Pancreas (tissue), 10 donors: ENCODE results near the gene ACOXL. TPM values are rescaled to one million over a fixed set of nuclear protein-coding genes. Genes with fewer than 3 reads are reported as not detected.

Experiments
- ATAC-seq, 4 donors: fragments of 200-7000 bp; cut with Tn5 transposase; one replicate each; pipeline versions ENCODE4 v1.8.0 to v1.9.1; 2020; ENCODE audit warnings: mild to moderate bottlenecking in 4 of 4, moderate library complexity in 4 of 4
- DNase-seq, 6 donors: peaks; one replicate each; pipeline ENCODE4 v3.0.0-alpha.2; 2020
- FAIRE-seq: peaks from 2 replicates; lab custom pipeline; 2012; peaks lifted over from hg19 to GRCh38; lab: Jason Lieb, UNC
- H3K27ac ChIP-seq, 4 donors: fragments of 200-600 bp; sonication (generic); 1 replicate in 3 of 4; 2 replicates in 1 of 4; pipeline versions ENCODE4 v1.5.0 to v1.8.0; 2020
- H3K27me3 ChIP-seq, 4 donors: fragments of 200-600 bp; one replicate each; pipeline ENCODE4 v1.8.0; 2021
- H3K36me3 ChIP-seq, 3 donors: fragments of 200-600 bp; sonication (generic) in 1 of 3; one replicate each; pipeline versions ENCODE4 v1.5.0 to v1.8.0; 2020 to 2021
- H3K4me1 ChIP-seq, 3 donors: fragments of 200-600 bp; one replicate each; pipeline ENCODE4 v1.8.0; 2021
- H3K4me3 ChIP-seq, 4 donors: fragments of 200-600 bp; sonication (generic) in 2 of 4; one replicate each; pipeline versions ENCODE4 v1.5.0 to v1.8.0; 2020 to 2021
- H3K9me3 ChIP-seq, 4 donors: fragments of 200-600 bp; one replicate each; pipeline ENCODE4 v1.8.0; 2021
- WGBS, 2 donors: extraction: QIAGEN DNeasy Blood & Tissue Kit; methylation state at CpG; one replicate each; pipeline ENCODE4 v1.1.7; 2013; 5-methylcytosine and 5-hydroxymethylcytosine counted together
- intact Hi-C, 3 donors: fragments of 100-400 bp; cut with DNase I; formaldehyde crosslinking; loops; one replicate each; pipeline versions ENCODE4 v1.11.1 to v1.14.2; 2022
- polyA plus RNA-seq, 2 donors: library from polyadenylated mRNA; stranded (reverse); fragments of 200-250 nt; gene quantifications; one replicate each; pipeline ENCODE4 v1.2.3, GENCODE V29; 2013
- total RNA-seq, 6 donors: library from RNA; stranded (reverse); fragmentation: NEBNext Ultra II Directional in 4 of 6; extraction: Animal tissue kit (Norgen Biotek cat#: 25700) in 4 of 6; gene quantifications; one replicate each; pipeline versions ENCODE4 v1.2.1 to v1.2.4, GENCODE V29; 2021 to 2023
- TF ChIP-seq, protein P1 (sequence below), 4 donors: fragments of 200-600 bp; sonication (generic) in 3 of 4; IDR thresholded peaks; one replicate each; pipeline versions ENCODE4 v1.5.0 to v1.8.0; 2021; ENCODE audit warnings: antibody characterized with exemption in 4 of 4
- donor health status: healthy with polysubstance abuse.
- donor health status: DM: no; HTN: no; CAD: no; lungs with moderate emphysema.
- donor health status: DM: no; HTN: no; CAD: no.
- donor health status: control.
- donor health status: control.
- donor health status: Bipolar disorder and iron deficiency.
- donor health status: DM: yes; HTN: yes; CAD: no.
- donor health status: DM: no; HTN: no; CAD: no.
- donor health status: DM: no; HTN: no; CAD: no.
- donor health status: DM: yes; HTN: yes; CAD: no.

Gene ACOXL
- total and polyA plus RNA-seq, 8 donors, result 0.06 to 0.75 (median 0.21) TPM; not detected in 2

DNA sequence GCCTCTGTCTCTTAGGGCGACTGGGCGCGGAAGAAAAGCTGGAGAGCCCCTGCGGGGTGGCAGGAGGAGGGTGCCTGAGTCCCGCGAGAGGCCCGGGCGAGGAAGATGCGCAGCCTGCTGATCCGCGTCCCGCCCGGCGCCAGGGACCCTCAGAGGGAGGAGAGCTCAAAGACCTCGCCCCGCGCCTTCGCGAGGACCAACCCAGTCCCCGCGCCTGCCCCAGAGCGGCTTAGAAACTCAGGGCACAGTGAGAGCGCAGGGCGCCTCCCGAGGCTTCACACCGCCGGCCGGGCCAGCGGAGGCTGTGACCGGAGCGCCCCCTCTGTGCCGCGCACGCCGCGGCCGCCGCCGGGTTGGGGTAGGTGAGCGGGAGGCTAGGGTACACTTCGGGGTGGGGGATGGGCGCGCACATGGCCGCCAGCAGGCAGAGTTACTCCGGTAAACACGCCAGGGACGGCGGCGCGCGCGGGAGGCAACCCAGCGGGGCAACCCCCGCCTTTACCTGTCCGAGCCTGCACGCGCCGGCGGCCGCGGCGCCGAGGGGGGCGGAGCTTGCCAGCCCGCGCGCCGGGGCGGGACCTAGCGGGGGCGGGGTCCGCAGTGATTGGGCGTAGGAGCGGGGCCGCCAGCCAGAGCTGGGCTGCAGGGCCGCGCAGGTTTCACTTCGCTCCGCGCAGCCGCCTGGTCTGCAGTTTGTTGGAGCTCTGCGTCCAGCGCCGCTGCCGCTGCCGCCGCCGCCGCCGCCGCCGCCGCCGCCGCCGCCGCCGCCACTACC, 388.1 kb downstream of the ACOXL start, which contains the start of gene BCL2L11:
BCL2L11 (plus strand) TSS at position 662 of the 775 bp plus-strand sequence. CDS start 2,832 bp downstream, outside the sequence.
- Histone ChIP-seq H3K36me3 (no peaks in the 10 kb centered on the region), H3K4me3 (peak within 1 kb of the TSS; percentile 66 to 88 (median 76)), H3K4me1 (peaks cover 3 to 17% (median 4%) of the 10 kb centered on the region in 3 donors), H3K9me3 (no peaks in the 10 kb centered on the region), H3K27me3 (peaks cover 0 to 13% (median 0%) of the 10 kb centered on the region in 4 donors), H3K27ac (peak within 1 kb of the TSS; percentile 55 to 88 (median 86))
- intact Hi-C loops, result no loop called here
- DNase-seq, result peak; percentile 93 to 98 (median 97)
- TF ChIP-seq, protein P1, sequence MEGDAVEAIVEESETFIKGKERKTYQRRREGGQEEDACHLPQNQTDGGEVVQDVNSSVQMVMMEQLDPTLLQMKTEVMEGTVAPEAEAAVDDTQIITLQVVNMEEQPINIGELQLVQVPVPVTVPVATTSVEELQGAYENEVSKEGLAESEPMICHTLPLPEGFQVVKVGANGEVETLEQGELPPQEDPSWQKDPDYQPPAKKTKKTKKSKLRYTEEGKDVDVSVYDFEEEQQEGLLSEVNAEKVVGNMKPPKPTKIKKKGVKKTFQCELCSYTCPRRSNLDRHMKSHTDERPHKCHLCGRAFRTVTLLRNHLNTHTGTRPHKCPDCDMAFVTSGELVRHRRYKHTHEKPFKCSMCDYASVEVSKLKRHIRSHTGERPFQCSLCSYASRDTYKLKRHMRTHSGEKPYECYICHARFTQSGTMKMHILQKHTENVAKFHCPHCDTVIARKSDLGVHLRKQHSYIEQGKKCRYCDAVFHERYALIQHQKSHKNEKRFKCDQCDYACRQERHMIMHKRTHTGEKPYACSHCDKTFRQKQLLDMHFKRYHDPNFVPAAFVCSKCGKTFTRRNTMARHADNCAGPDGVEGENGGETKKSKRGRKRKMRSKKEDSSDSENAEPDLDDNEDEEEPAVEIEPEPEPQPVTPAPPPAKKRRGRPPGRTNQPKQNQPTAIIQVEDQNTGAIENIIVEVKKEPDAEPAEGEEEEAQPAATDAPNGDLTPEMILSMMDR (IDR thresholded peaks at IDR 0.05), result no peak
- FAIRE-seq, result no peak
- WGBS, 2 donors, result 1% methylated on average over 59 to 98 of the region's 98 CpGs
- ATAC-seq, result peak; percentile 68 to 81 (median 79)

DNA sequence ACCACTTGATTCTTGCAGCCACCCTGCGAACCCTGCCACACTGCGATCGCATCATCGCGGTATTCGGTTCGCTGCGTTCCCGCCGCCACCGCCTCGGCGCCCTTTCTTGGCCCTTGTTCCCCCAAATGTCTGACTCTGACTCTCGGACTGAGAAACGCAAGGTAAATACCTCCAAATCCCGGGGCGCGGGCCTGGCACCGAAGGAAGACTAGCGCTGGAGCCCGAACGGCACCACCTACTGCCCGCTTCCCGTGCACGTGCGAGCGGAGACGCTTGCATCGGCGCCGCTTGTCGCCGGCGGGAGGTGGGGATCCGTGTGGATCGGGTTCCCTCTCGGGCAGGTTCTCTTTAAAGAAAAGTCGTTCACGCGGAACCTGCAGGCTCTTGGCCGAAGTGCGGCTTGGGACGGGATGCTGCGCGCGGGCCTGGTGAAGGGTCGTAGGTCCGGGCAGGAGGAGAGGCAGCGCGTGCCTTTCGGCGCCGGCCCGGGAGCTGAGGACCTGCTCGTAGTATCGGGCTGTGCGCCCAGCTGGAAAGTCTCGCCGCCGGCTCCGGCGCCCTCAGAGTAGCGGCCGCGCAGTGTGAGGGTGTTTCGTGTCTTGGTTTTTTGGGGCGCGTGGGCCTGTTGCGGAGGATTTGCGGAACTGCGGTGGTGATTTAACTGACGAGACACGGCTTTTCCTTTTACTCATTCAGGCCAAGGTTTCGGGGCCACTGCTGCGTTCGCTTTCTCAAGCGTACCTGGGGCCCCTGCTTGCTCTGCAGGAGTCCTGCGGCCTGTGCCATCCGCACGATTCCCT, 388.9 kb downstream of the ACOXL start:
- 0% methylated on average over 77 to 80 of the region's 80 CpGs for WGBS, 2 donors
- ATAC-seq (peak; percentile 25 to 54 (median 34)), FAIRE-seq (no peak)

DNA sequence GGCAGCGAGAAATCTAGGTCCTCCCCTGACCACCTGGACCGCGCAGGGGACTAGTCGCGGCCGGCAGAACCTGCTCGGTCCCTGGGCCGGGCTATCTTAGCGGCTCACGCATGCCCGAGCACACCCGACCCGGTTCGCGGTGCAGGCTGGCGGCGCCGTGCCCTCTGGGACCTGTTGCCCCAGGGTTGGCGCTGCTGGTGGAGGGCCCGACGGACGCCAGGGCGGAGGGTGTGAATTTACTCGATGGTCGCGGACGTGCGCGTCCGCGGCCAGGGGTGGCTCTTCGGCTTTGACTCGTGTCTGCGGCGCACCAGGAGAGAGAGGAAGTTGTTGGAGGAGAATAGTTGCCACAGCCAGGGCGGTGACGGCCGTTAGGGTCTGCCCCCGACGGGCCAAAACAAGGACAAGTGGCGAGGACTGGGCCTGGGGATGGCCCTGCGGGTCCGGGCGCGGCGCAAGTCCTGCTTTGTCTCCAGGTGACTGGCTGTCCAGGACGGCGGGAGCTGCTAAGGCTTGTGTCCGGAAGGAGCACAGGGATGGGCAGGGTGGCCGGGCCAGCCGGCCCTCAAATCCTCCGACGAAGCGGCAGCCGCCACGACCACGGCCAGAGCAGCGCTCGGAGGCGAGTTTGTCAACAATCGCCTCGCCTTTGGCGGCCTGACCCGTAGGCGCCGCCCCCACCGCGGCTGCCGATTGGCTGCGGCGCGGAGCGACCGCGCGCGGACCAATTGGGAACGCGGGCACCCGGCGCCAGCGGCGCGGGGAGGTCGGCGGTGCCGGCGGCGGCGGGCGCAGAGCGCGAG, 389.7 kb downstream of the ACOXL start:
- Histone ChIP-seq H3K27ac (peak overlapping the region; percentile 55 to 88 (median 86)), H3K9me3 (no peaks in the 10 kb centered on the region), H3K4me3 (peak overlapping the region; percentile 66 to 88 (median 76)), H3K27me3 (peaks cover 0 to 13% (median 0%) of the 10 kb centered on the region in 4 donors), H3K4me1 (peaks cover 3 to 14% (median 4%) of the 10 kb centered on the region in 3 donors), H3K36me3 (no peaks in the 10 kb centered on the region)
- DNase-seq (peak; percentile 88 to 96 (median 92)), FAIRE-seq (no peak), ATAC-seq (peak; percentile 72 to 81 (median 76))
- TF ChIP-seq, protein P1 (IDR thresholded peaks at IDR 0.05), result no peak
- WGBS, 2 donors, result 0% methylated on average over 85 to 93 of the region's 93 CpGs
- intact Hi-C loops, result no loop called here

More for the DNA sequence above, 388.9 kb downstream of the ACOXL start:
- TF ChIP-seq, protein P1 (IDR thresholded peaks at IDR 0.05), result no peak
- peaks cover 0 to 13% (median 0%) of the 10 kb centered on the region in 4 donors for H3K27me3 ChIP-seq
- DNase-seq, result peak; percentile 46 to 87 (median 66)
- H3K4me1 ChIP-seq, result peaks cover 3 to 17% (median 4%) of the 10 kb centered on the region in 3 donors
- H3K36me3 ChIP-seq, result no peaks in the 10 kb centered on the region
- peak overlapping the region; percentile 55 to 88 (median 86) for H3K27ac ChIP-seq
- H3K4me3 ChIP-seq, result peak overlapping the region; percentile 66 to 88 (median 76)
- intact Hi-C loops, result no loop called here
- H3K9me3 ChIP-seq, result no peaks in the 10 kb centered on the region

DNA sequence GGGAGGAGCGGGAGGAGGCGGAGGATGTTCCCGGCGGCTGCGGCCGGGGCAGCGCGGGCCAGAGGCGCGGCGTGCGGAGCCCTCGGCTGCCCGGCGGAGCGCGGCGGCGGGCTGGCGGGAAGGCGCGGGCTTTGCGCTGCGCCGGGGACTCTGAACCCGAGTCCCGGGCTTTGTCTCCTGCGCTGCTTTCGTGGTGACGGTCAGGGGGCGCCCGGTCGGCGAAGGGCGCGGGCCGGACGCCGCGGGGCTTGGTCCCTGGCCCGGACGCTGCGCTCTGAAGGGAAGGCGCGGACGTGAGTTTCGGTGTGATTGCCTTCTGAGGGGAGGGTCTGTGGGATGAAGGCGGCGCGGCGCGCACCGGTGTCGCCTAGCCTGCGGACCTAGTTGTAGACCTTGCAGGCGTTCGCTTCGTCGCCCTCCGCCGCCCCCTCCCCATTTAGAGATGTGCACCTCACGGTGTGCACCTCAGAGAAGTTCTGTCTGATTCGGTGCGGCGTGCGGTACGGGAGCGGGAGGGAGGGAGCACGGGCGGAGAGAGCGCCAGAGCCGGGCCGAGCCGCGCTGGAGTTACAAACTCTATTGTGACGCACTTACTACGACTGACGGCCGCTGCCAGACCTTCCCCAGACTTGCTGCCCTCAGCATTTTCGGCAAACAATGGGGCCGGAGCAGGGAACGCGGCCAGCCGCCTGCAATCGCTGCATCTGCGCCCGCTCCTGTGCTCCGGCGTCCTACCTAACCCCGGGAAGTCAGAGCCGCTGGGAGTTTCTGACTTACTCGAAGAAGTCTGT, 390.5 kb downstream of the ACOXL start:
- no peak for FAIRE-seq
- H3K4me1 ChIP-seq, result peaks cover 3 to 6% (median 4%) of the 10 kb centered on the region in 3 donors
- TF ChIP-seq, protein P1 (IDR thresholded peaks at IDR 0.05), result no peak
- peak; percentile 32 to 52 (median 40) for ATAC-seq
- H3K4me3 ChIP-seq, result peak overlapping the region; percentile 67 to 88 (median 76)
- WGBS, 2 donors, result 0 to 1% methylated on average over 84 to 92 of the region's 92 CpGs
- no peaks in the 10 kb centered on the region for H3K9me3 ChIP-seq
- no peaks in the 10 kb centered on the region for H3K36me3 ChIP-seq
- peak; percentile 80 to 94 (median 85) for DNase-seq
- intact Hi-C loops, result no loop called here
- peaks cover 0 to 13% (median 0%) of the 10 kb centered on the region in 4 donors for H3K27me3 ChIP-seq
- peak overlapping the region; percentile 82 to 87 (median 84) for H3K27ac ChIP-seq
